ENCODE data around the gene GRK7.
"Not testable (repeated sequence)": the region's sequence is repeated elsewhere in the genome, so short reads cannot be mapped to it uniquely, and the experiment has no call there.

Gene GRK7

DNA sequence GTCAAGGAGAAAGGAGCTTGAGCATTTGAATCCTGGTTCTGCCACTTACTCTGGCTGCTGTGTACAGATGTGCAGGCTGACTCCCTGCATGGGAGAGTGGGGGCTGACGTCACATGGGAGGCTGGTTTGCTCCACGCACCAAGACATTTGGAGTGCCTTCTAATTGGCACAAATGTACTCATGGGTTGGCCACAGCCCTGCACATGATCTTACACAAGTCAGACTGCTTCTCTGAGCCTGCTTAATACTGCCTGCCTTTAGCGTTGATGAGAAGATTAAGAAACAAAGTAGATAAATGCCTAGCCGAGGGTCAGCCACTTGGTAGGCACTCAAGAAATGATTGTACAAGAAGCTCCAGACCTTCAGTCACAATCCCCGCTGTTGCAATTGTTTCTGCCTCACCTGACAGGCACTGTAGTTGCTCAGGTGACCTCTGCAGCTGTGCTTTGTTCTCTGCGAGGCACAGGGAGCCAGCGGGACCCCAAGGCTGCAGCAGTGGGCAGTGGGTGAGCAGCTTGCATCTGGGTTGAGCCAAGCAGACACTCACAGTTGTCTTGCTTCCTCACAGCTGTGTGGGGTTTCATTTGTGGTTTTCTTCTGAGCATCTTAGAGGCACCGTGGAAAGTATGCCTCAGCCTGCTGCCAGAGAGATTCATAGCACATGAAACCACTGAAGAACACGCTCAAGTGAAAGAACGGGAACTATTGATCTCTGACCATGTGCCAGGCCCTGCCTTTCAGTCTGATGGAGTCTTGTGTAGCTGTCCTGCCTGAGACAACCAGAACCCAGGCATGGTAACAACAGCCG lies 33.1 kb downstream of the GRK7 start:
- DNase-seq: peak; percentile 5

DNA sequence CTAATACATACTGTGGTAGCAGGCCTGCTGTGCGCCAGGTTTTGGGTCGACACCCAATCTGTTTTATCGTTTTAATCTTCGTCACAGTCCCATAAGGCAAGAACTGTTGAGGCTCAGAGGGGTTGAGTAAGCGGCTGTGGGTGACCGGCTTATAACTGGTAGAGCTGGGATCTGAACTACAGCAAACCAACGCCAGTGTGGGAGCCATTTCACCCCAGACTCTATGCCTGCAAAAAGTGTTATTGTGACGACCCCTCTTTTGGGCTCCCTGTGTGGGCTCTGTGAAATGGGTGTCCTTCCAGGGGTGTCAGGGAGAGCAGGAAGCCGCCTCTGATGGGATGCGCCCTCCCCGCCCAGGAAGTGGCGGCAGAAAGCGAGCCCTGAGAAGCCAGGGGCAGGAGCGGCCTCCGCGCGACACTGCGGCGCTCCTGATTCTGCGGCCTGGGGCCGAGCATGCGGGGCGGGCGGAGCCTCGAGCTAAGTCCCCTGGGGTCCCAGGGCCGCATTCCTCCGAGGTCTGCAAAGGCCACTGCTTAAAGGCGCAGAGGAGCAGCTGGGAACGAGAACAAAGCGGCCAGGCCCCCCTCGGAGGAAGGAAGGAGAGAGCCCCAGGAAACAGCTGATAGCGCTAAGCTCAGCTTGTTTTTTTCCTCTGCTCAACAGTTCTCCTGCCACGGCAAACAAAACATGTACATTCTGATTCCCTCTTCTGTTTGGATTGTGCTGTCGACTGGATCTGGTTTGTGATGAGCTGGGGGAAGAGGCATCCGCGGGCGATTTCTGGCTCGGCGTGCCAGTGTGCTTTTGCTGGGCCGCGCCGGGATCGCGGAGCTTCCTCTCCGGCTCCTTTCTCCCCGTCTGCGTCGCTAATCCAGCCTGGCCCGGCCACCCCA lies 33.9 kb downstream of the GRK7 start:
- DNase-seq: no peak

DNA sequence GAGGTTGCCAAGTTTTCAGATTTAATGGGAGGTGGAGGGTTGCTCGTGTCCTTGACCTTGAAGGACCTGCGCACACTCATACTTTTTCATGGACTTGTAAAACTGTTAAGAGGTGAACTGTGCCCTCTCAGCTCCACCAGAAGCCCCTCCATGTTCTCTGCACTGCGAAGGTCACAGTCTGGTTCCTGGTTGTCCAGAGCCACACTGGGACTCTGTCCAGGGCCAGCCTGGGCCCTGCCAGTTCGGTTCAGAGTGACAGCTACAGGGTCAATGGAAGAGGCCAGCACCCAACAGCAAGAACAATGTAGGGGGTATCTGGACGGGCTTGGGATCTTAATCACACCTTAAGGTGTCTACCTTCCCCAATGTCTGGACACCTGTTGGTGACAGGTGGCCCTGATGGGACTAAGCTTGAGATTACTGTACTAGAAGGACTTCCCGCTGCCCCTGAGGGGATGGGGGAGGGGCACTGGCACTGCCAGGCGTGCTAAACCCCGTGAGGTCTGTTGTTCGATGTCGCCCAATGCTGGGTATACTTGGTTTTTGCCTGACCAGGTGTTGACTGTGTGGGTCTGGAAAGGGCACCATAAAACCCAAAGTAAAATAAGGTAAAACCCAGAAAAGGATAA lies 34.7 kb downstream of the GRK7 start:
- no peak for DNase-seq

DNA sequence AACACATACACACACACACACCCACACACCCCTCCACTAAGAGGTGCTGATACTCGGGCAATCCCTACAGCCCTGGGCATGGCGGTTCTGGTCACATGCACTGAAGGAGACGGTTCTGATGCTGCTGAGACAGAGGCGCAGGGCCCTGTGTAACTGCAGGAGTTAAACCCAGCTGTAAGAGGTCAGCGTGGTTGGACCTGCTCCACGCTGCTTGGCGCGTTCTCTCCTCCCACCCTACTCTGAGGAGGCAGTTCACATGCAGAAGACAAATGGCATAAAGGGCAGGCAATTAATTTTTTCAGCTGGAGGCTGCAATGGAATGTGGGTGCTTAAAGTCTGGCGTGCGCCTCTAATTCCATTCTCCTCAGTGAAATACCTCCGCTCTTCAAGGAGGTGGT lies 35.2 kb downstream of the GRK7 start:
- no peak for DNase-seq

DNA sequence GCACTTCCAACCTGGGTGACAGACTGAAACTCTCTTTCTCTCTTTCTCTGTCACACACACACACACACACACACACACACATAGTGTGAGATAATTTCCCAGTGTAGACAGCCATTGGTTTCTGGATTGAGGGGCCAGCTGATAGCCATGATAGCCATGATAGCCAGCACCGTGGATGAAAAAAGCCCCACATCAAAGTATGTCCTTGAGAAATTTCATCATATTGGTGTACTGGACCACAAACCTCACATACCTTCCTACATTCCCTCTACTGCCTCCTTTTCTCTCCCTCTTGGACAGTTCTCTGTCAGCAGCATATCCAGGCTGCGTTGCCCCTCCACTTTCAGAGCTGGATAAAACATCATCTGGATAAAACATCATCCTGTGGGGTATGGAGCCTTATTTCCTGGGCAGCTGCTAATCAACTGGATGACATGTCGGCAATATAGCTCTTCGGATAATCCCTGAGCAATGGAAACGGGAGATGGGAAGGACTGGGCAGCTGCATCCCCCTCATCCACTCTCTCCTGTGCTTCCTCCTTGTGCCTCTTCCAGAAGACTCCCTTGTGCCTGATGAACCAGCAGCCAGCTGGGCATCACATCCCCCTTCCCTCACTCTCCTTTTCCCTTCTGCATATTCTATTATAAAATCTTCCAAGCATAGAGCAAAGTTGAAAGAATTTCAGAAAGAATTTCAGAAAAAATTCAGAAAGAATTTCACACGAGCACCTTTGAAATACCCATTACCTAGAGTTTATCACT lies 39.3 kb downstream of the GRK7 start:
- no peak for DNase-seq

DNA sequence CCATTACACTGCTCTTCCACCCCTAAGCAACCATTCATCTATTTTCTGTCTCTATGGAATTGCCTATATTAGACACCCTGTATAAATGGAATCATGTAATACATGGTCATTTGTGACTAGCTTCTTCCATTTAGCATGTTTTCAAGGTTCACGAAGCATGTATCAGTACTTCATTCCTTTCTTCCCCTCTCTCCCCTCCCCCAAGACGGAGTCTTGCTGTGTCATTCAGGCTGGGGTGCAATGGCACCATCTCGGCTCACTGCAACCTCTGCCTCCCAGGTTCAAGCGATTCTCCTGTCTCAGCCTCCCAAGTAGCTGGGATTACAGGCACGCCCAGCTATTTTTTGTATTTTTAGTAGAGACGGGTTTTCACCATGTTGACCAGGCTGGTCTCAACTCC lies 40.3 kb downstream of the GRK7 start:
- not testable (repeated sequence) for DNase-seq

DNA sequence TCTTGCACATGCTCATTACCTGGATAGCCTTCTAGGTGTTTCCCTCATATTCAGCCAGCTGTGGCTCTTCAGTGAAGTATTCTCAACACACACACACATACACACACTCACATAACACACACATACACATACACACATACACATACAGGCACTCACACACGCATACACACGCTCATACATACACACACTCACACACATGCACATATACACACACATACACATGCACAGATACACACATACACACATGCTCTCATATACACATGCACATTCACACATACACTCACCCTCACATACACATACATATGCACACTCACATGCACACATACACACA lies 41.2 kb downstream of the GRK7 start:
- no peak for DNase-seq

DNA sequence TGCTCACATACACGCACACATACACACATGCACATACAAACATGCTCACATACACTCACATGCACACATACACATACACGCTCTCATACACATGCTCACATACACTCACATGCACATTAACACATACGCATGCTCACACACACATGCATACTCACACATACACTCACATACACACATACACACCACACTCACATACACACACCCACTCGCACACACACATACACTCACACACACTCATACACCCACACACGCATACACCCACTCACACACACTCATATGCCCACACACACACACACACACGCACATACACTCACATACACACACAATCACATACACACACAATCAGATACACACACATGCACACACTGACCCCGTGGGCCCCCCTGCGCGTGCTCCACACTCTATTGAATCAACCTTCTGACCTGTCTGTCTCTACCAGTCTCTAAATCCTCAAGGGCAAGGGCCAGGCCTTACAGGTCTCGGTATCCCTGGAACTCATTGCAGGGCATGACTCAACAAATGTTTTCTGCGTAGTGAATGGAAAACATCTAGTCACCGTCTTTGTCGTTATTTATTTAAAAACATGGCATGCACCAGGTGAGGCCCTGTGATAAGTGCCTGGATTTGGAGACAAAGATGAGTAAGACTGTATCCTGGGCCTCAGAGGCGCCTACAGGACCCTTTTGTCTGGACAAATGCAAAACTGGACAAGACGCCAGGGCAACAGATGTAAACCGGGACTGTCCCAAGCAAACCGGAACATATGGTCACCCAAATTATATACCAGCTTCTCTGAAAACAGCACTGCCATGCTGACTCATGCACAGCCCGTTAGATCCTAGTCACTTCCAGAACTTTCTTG lies 41.8 kb downstream of the GRK7 start:
- DNase-seq: no peak

DNA sequence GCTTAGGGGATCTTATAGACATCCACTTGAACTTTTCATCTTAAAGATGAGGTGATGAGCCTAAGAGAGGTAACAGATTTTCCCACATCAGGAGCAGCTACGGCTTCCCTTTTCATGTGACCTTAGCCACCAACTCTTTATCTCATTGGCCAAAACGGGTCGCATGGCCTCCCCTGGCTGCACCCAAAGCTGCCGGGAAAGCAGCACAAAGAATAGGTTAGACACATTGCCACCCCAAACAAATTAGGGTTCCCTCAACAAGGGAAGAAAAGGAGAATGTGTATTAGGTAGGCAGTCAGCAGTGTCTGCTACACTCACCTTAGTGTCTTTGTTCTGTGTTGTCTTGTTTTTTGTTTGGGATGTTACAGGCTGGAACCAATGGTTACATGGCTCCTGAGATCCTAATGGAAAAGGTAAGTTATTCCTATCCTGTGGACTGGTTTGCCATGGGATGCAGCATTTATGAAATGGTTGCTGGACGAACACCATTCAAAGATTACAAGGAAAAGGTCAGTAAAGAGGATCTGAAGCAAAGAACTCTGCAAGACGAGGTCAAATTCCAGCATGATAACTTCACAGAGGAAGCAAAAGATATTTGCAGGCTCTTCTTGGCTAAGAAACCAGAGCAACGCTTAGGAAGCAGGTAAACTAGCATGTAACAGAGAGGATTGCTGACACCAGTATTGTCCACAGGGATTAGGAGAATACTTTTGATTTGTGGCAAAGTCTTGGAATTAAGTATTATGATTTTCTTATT lies 44.2 kb downstream of the GRK7 start:
- no peak for DNase-seq

DNA sequence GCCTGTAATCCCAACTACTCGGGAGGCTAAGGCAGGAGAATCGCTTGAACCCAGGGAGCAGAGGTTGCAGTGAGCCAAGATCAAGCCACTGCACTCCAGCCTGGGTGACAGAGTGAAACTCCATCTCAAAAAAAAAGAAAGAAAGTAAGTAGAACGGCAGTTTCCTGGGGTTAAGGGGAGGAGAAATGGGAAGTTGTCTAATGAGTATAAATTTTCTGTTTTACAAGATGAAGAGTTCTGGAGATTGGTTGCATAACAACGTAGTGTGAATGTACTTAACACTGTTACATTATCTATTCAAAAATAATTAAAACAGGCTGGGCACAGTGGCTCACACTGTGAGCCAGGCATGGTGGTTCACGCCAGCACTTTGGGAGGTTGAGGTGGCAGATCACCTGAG lies 45.4 kb downstream of the GRK7 start:
- no peak for DNase-seq

DNA sequence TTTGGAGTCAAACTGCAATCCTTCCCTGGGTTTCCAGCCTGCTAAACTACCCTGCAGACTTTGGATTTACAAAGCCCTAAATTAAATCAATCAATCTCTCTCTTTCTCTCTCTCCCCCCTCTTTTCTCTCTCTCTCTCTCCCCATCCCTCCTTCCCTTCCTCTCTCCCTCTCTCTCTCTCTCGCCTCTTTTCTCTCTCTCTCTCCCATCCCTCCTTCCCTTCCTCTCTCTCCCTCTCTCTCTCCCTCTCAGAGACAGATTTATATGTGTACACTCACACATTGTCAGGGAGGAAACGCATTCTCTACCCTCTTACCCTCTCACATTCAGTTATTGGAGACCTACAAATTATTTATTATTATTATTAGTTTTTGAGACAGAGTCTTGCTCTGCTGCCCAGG lies 47.0 kb downstream of the GRK7 start:
- no peak for DNase-seq

DNA sequence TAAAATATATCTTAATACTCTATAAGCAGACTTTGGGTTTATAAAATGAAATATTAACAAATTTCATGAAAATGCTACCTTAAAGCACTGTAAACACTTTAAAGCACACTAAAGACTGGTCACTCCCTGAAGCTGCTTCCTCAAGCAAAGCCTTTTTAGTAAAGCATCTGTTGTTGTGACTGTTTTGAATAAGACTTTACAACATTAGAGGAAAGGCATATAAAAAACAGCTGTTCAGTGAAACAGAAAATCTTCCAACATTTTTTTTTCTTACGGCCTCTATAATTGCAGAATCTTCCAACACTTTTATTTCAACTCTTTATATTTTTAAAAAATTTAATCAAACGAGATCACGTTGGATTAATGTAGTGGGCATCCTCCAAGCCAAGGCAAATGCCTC lies 48.1 kb downstream of the GRK7 start:
- peak; percentile 43 for DNase-seq

DNA sequence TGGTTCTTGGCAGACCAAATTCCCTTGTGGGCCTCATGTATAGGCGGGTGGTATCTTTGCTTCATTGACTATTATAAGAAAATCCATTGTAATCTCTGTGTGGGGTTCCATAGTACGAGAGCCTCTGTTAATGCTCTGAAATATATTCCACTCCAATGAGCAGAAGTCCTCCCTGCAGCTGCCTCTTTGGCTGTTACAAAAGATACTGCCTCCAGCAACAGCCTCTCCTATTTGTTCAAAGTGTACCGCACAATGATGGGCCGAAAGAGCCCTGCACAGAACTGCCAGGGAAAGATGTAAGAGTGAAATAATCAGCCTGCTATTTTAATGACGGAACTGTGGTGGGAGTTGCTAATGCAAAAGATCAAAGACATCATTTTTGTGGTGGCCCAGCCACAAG lies 48.9 kb downstream of the GRK7 start:
- DNase-seq: peak; percentile 74

DNA sequence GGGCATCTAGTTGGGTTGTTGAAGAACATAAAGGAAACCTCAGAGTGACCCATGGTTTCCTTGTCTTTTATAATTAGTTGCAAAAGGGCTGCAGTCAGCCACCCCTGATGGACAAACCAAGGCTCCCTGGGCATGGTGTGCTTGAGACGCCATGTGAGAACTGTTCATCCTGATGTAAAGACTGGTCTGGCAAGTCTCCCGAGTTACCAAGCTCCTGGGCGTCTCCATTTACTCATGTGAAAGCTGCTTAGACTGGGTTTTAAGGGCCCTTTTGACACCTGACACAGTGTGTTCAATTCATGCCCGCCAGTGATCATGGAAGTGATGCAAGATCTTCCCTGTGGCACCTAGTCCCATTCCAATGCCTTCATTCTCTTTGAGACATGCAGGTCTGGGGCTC lies 49.4 kb downstream of the GRK7 start:
- DNase-seq: no peak
